Psoas muscle (tissue), 8 donors: ENCODE measurements around the gene RPE. TPM values are rescaled to one million over a fixed set of nuclear protein-coding genes. Genes with fewer than 3 reads are reported as not detected.

Source experiments
- ATAC-seq, 4 donors: fragments of 200-7000 bp; cut with Tn5 transposase; one replicate each; pipeline ENCODE4 v1.9.1; 2020; ENCODE audit warnings: moderate library complexity in 3 of 4, mild to moderate bottlenecking in 2 of 4
- DNase-seq, 2 donors: peaks; one replicate each; pipeline ENCODE4 v3.0.0-alpha.2; 2020
- H3K27ac ChIP-seq: fragments of 200-600 bp; one replicate; pipeline ENCODE4 v1.8.0; 2022
- H3K27me3 ChIP-seq, 3 donors: fragments of 200-600 bp in 1 of 3; one replicate each; pipeline versions ENCODE4 v1.6.1 to v1.8.0; 2013 to 2022; ENCODE audit warnings: low read length in 2 of 3, mild to moderate bottlenecking in 2 of 3, moderate library complexity in 1 of 3; ENCODE audit not compliant: insufficient read depth in 3 of 3
- H3K36me3 ChIP-seq, 2 donors: fragments of 200-600 bp in 1 of 2; one replicate each; pipeline versions ENCODE4 v1.6.1 to v1.8.0; 2013 to 2022; ENCODE audit warnings: low read depth in 1 of 2, mild to moderate bottlenecking in 1 of 2, moderate library complexity in 1 of 2; ENCODE audit not compliant: insufficient read depth in 1 of 2
- H3K4me1 ChIP-seq: fragments of 200-600 bp; one replicate; pipeline ENCODE4 v1.8.0; 2022
- H3K4me3 ChIP-seq: fragments of 200-600 bp; one replicate; pipeline ENCODE4 v1.8.0; 2022; ENCODE audit warnings: mild to moderate bottlenecking
- H3K9me3 ChIP-seq: fragments of 200-600 bp; one replicate; pipeline ENCODE4 v1.8.0; 2022
- CTCF ChIP-seq: fragments of 200-600 bp; IDR thresholded peaks from one replicate; pipeline ENCODE4 v1.8.0; 2022; ENCODE audit warnings: antibody characterized with exemption
- WGBS, 3 donors: extraction: QIAGEN DNeasy Blood & Tissue Kit; methylation state at CpG; one replicate each; pipeline versions ENCODE4 v1.1.6 to v1.1.7; 2013; 5-methylcytosine and 5-hydroxymethylcytosine counted together
- intact Hi-C, 2 donors: fragments of 100-400 bp; cut with DNase I; formaldehyde crosslinking; loops; one replicate each; pipeline versions ENCODE4 v1.11.0 to v1.14.2; 2022
- long read RNA-seq, 2 donors: library from polyadenylated mRNA; unstranded; transcript quantifications; one replicate each; pipeline ENCODE4 v2.0.0, GENCODE V29; 2021
- polyA plus RNA-seq, 3 donors: library from polyadenylated mRNA; stranded (reverse); fragments of 200-250 nt; gene quantifications; one replicate each; pipeline ENCODE4 v1.2.3, GENCODE V29; 2013
- total RNA-seq, 4 donors: library from RNA; stranded (reverse); fragmentation: NEBNext Ultra II Directional in 2 of 4; extraction: Animal tissue kit (Norgen Biotek cat#: 25700) in 2 of 4; gene quantifications; one replicate each; pipeline versions ENCODE4 v1.2.1 to v1.2.4, GENCODE V29; 2021 to 2023
- donor health status: healthy with polysubstance abuse.
- donor health status: DM: no; HTN: no; CAD: no; lungs with moderate emphysema.
- donor health status: Bipolar disorder and iron deficiency.
- donor health status: healthy.
- donor health status: DM: yes; HTN: yes; CAD: no.
- donor health status: DM: no; HTN: no; CAD: no.
- donor health status: DM: no; HTN: no; CAD: no.
- donor health status: DM: yes; HTN: yes; CAD: no.

Gene RPE
- total RNA-seq (10 to 100 TPM; 12.4 to 23.3 (median 16.5) TPM), polyA plus RNA-seq (10 to 100 TPM in 2 of 3 donors, 1 to 10 TPM in 1; 6.9 to 16.6 (median 14.2) TPM)
- long read RNA-seq, donor 1, transcript RPE-202 (6 exons, 2,569 nt): major isoform, 9 of 13 reads
- long read RNA-seq, donor 1, partial matches to known transcripts: 0 of 13 reads
- long read RNA-seq, donor 1, other reads (novel, unspliced or antisense): 0 of 13 reads
- long read RNA-seq, donor 2, transcript RPE-202 (6 exons, 2,569 nt): major isoform, 21 of 42 reads
- long read RNA-seq, donor 2, partial matches to known transcripts: 2 of 42 reads
- long read RNA-seq, donor 2, other reads (novel, unspliced or antisense): 12 of 42 reads

- intact Hi-C loops: loop anchor here in 1 of 2 donors (10.0 kb wide), 1 partner anchor 172 kb away; the partner anchor contains the start of gene KANSL1L
- H3K27ac ChIP-seq: peak within 1 kb of the TSS; percentile 81
- H3K4me1 ChIP-seq: peaks cover 35% of the 10 kb centered on the region
- TF ChIP-seq CTCF: no peak
- peak within 1 kb of the TSS; percentile 97 for H3K4me3 ChIP-seq
- no peaks in the 10 kb centered on the region for H3K9me3 ChIP-seq
- peak; percentile 97 to 99 for DNase-seq
- peak; percentile 99 to 100 (median 100) for ATAC-seq
- peaks cover 0 to 1% of the 10 kb centered on the region in 2 donors for H3K36me3 ChIP-seq
- 0% methylated on average over 56 to 58 of the region's 58 CpGs for WGBS, 3 donors
- H3K27me3 ChIP-seq: no peaks in the 10 kb centered on the region
Measured at GRCh38 chr2:210002158-210003157, at the start of gene RPE. RPE (plus strand) TSS chr2:210002638; CDS start chr2:210002662, 24 bp downstream.

- no peak for DNase-seq
- 68 to 72% (median 69%) methylated on average over 2 of the region's 2 CpGs for WGBS, 3 donors
- Histone ChIP-seq H3K27me3 (no peaks in the 10 kb centered on the region), H3K36me3 (no peaks in the 10 kb centered on the region), H3K4me1 (no peaks in the 10 kb centered on the region), H3K4me3 (no peak overlapping the region), H3K27ac (no peak overlapping the region), H3K9me3 (no peaks in the 10 kb centered on the region)
- no peak for ATAC-seq
- TF ChIP-seq CTCF: no peak
- intact Hi-C loops: no loop called here
Measured at GRCh38 chr2:209956271-209956670, 46.2 kb upstream of the RPE start.

GRCh38 chr2:209958016-209958415, 44.4 kb upstream of the RPE start:
- DNase-seq (no peak), ATAC-seq (no peak)
- no peak for TF ChIP-seq CTCF
- Histone ChIP-seq H3K4me3 (no peak overlapping the region), H3K27me3 (no peaks in the 10 kb centered on the region), H3K4me1 (no peaks in the 10 kb centered on the region), H3K27ac (no peak overlapping the region), H3K36me3 (no peaks in the 10 kb centered on the region), H3K9me3 (no peaks in the 10 kb centered on the region)
- WGBS, 3 donors: 53 to 75% (median 59%) methylated on average over 2 of the region's 2 CpGs
- intact Hi-C loops: no loop called here

GRCh38 chr2:209960045-209960444, 42.4 kb upstream of the RPE start:
- TF ChIP-seq CTCF: no peak
- no peaks in the 10 kb centered on the region for H3K4me1 ChIP-seq
- H3K36me3 ChIP-seq: no peaks in the 10 kb centered on the region
- WGBS, 3 donors: 63 to 65% (median 64%) methylated on average over 7 of the region's 7 CpGs
- H3K27me3 ChIP-seq: no peaks in the 10 kb centered on the region
- no peaks in the 10 kb centered on the region for H3K9me3 ChIP-seq
- DNase-seq (no peak), ATAC-seq (no peak)
- H3K27ac ChIP-seq: no peak overlapping the region
- H3K4me3 ChIP-seq: no peak overlapping the region
- intact Hi-C loops: loop anchor here in 1 of 2 donors (10.0 kb wide), 1 partner anchor 625 kb away; no protein-coding TSS in a partner anchor
